Measurements from ENCODE around the gene CORIN.
"Not testable (repeated sequence)": the region's sequence is repeated elsewhere in the genome, so short reads cannot be mapped to it uniquely, and the experiment has no call there.

Gene CORIN

GRCh38 chr4:47721485-47721884 lies 116.4 kb downstream of the CORIN start:
- DNase-seq (ENCODE audit: low read depth in 2 of 2) = no peak

GRCh38 chr4:47720787-47721186 lies 117.1 kb downstream of the CORIN start:
- no peak for DNase-seq (ENCODE audit: low read depth in 2 of 2)

GRCh38 chr4:47719576-47719975 lies 118.3 kb downstream of the CORIN start:
- DNase-seq (ENCODE audit: low read depth in 2 of 2) = no peak

DNA sequence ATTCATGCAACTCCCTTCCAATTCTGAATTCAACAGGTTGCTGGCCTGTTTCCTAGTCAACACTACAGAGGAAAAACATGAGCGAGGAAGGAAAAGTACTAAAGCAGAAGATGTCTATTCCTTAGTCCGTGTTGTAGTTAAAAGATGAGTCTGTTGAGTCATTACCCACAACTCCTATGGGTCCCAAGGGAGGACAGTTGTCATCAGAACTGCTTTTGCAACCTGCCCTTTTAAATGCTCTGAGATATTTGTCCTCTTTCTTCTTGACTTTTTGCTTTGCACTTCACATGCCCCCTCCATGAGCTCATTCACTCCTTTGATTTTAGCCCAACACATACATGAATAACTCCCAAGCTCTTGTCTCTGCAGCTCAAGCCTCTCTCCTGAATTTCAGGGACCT lies 119.2 kb downstream of the CORIN start:
- no peak for DNase-seq (ENCODE audit: low read depth in 2 of 2)

- no peak for DNase-seq (ENCODE audit: low read depth in 2 of 2)
These were observed 120.7 kb downstream of the CORIN start for GRCh38 chr4:47717188-47717587.

- DNase-seq (ENCODE audit: low read depth in 2 of 2) = no peak
These were observed 122.0 kb downstream of the CORIN start for GRCh38 chr4:47715716-47716416.

GRCh38 chr4:47714269-47714668 lies 123.6 kb downstream of the CORIN start:
- no peak for DNase-seq (ENCODE audit: low read depth in 2 of 2)

DNA sequence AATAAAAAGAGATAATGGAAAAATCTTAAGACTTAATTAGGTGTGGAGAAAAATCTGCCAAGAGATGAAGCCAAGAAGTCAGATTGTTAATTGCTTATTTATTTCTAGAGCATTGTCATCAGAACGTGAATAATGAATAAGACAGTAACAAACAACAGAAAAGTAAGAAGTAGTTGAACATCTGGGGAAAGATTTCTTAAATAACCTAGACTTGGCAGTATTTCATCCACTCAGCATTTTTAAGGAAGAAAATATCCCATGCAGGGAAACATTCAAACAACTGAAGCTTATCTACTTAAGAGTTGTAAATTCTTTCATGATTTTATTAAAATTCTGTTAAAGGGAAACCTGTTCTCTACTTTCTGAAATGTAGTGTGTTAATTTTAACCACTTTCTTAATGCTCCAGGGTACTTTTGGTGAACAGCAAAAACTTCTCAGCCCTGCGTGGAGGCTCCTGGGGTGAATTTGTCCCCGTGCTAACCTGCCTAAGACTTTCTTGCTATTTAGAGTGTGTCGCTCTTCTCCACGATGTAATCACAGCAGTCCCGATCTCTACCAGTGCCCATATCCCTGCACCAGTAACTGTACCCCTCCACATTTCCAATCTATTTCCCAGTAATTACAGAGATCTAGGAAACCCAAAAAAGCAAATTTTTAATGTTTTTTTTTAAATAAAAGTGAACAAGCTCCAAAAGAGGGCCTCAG lies 124.6 kb downstream of the CORIN start:
- no peak for DNase-seq (ENCODE audit: low read depth in 2 of 2)

- no peak for DNase-seq (ENCODE audit: low read depth in 2 of 2)
These were observed 126.2 kb downstream of the CORIN start for GRCh38 chr4:47711646-47712045.

DNA sequence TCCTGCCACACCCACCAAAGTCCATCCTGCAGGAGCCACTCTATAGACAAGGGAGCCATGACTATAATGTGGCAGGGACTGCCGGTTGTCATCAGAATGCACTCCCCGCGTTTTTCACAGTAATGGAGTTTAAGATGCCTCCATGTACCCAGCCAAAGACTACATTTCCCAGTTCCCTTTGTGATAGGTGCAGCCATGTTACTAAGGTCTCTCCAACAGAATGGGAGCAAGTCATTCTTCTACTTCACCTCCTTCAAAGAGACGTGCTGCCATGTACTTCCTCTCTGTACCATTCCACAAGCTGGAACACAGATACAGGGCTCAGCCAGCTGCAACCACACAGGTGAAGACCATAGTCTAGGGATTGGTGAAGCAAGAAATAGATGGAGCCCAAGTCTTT lies 126.7 kb downstream of the CORIN start:
- no peak for DNase-seq (ENCODE audit: low read depth in 2 of 2)

DNA sequence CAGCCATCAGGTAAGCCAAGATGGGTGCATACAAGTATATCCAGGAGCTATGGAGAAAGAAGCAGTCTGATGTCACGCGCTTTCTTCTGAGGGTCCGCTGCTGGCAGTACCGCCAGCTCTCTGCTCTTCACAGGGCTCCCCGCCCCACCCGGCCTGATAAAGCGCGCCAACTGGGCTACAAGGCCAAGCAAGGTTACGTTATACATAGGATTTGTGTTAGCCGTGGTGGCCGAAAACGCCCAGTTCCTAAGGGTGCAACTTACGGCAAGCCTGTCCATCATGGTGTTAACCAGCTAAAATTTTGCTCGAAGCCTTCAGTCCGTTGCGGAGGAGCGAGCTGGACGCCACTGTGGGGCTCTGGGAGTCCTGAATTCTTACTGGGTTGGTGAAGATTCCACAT lies 131.5 kb downstream of the CORIN start:
- not testable (repeated sequence) for DNase-seq (ENCODE audit: low read depth in 2 of 2)

DNA sequence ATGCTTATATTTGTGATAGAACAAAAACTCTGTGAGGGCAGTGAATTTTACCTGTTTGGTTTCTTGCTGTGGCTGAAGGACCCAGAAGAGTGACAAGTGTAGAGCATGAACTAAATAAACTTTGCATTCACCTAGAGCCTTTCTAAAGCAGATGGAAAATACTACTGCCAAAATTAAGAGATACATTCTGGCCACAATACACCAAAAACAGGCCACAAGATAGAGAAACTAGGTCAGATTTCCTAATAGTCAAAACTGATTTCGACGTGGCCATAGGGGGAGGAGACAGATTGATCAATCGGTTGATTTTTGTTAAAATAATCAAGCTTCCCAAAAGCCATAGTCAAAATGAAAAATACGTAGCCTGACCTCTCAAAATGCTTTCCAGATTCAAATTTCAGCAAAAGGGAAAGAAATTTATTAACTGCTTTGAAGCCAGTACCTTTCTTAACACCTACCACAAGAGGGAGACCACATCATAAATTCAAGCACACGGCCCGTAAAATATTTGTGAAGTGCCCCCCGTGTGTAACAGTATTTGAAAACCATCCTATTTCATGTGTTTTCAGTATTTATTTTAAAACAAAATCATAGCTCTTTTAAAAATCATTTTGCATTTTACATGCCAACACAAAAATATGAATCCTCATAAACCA lies 132.4 kb downstream of the CORIN start:
- no peak for DNase-seq (ENCODE audit: low read depth in 2 of 2)

- DNase-seq (ENCODE audit: low read depth in 2 of 2) = no peak
These were observed 133.1 kb downstream of the CORIN start for GRCh38 chr4:47704693-47705325.

GRCh38 chr4:47703956-47704355 lies 133.9 kb downstream of the CORIN start:
- DNase-seq (ENCODE audit: low read depth in 2 of 2) = no peak

DNA sequence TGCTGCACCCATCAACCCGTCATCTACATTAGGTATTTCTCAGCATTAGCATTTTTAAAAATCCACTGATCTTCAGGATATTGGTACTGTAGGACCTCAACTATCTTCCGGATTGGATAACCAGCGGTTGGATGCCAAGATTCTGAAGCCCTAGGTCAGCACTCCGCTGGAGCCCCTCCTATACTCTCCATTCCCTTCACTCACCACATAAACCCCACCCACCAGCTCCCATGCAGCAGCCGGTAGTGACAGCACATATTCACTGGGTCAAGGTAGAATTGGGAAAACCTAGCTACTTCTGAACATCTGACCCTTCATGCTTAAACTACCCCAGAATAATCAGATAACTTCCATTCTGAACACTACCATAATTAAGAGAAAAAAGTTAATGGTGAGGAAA lies 134.9 kb downstream of the CORIN start:
- DNase-seq (ENCODE audit: low read depth in 2 of 2) = no peak

- DNase-seq (ENCODE audit: low read depth in 2 of 2) = no peak
These were observed 136.6 kb downstream of the CORIN start for GRCh38 chr4:47701286-47701685.

- no peak for DNase-seq (ENCODE audit: low read depth in 2 of 2)
These were observed 139.0 kb downstream of the CORIN start for GRCh38 chr4:47698837-47699236.

DNA sequence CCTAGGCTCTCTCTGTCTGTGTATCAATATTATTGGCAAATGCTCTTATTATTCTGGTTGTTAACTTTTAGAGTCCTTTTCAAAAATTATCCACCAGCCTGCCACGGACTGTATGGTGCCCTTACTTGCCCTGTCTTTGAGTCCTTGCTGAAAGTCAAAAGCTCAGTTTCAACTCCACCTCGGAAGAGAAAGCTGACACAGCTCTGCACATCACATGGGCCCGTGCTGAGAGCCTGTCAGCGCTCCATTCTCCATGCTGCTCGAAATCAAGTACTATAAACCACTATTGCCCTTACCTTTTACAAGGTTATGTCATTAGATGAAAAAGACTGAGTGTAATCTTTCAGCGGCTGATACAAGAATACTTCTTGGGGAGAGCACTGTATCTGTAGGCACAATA lies 141.0 kb downstream of the CORIN start:
- no peak for DNase-seq (ENCODE audit: low read depth in 2 of 2)

GRCh38 chr4:47695260-47695659 lies 142.6 kb downstream of the CORIN start:
- no peak for DNase-seq (ENCODE audit: low read depth in 2 of 2)

DNA sequence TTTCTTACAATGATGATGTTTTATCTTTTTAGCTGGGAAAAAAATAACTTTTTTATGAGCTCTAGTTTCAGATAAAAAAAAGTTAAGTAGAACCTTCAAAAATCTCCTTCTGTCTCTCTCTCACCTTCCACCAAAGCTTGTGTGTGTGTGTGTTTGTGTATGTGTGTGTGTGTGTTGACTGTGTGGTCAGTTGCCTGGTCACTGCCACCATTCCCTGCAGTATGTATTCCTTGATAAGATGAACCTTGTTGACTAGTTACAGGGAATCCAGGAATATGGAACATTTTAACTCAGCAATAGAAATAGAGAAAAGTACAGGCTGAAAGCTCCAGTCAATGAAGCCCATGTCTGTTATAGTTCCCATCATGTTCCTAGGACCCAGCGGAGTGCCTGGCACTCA lies 143.5 kb downstream of the CORIN start:
- no peak for DNase-seq (ENCODE audit: low read depth in 2 of 2)

DNA sequence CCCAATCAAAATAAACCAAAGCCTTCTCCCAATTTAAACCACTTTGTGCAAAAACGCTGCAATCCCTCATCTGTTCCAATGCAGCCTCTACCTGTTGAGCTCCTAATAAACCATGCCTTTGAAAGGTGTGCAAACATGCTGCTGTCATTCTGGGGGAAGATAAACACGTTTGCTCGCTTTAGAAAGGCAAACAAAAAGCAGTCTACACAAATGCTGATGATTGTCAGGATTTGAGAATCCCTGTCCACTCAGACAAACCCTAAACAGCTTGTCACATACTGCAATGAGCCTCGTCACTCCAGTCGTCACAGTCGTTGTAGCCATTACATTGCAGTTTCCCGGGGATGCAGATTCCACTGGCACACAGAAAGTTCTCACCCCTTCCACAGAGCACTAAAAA lies 145.2 kb downstream of the CORIN start:
- DNase-seq (ENCODE audit: low read depth in 2 of 2) = no peak

GRCh38 chr4:47691757-47692383 lies 146.0 kb downstream of the CORIN start:
- DNase-seq (ENCODE audit: low read depth in 2 of 2) = not testable (repeated sequence)

Data from fibroblast of skin of left quadriceps (primary cell).